Stomach (tissue), 9 donors: ENCODE results near the gene CCDC88B. TPM values are rescaled to one million over a fixed set of nuclear protein-coding genes. Genes with fewer than 3 reads are reported as not detected.

Experiments used
- DNase-seq, 2 donors: peaks; one replicate each; pipeline versions ENCODE4 v3.0.0 to v3.0.0-alpha.2; 2013 to 2019
- H3K27ac ChIP-seq, 5 donors: fragments of 200-600 bp in 4 of 5; sonication (generic) in 4 of 5; one replicate each; pipeline ENCODE4 v1.5.1; 2013 to 2019; ENCODE audit warnings: mild to moderate bottlenecking in 1 of 5, moderate library complexity in 1 of 5
- H3K27me3 ChIP-seq, 3 donors: fragments of 200-600 bp; sonication (generic); one replicate each; pipeline ENCODE4 v1.5.1; 2017 to 2019; ENCODE audit warnings: mixed run types in 1 of 3
- H3K36me3 ChIP-seq, 4 donors: fragments of 200-600 bp; sonication (generic); 1 replicate in 3 of 4; 2 replicates in 1 of 4; pipeline ENCODE4 v1.5.1; 2016 to 2019
- H3K4me1 ChIP-seq, 4 donors: fragments of 200-600 bp; sonication (generic); one replicate each; pipeline ENCODE4 v1.5.1; 2016 to 2019
- H3K4me3 ChIP-seq, 4 donors: fragments of 200-600 bp; sonication (generic) in 3 of 4; one replicate each; pipeline ENCODE4 v1.5.1; 2016 to 2019; ENCODE audit warnings: mild to moderate bottlenecking in 1 of 4
- H3K9me3 ChIP-seq, 4 donors: fragments of 200-600 bp; sonication (generic); one replicate each; pipeline ENCODE4 v1.5.1; 2016 to 2019
- EP300 ChIP-seq: sonication (generic); formaldehyde crosslinking; IDR thresholded peaks from one replicate; pipeline ENCODE4 v1.6.1; 2017; ENCODE audit warnings: antibody characterized with exemption
- POLR2A ChIP-seq, 4 donors: fragments of 450-650 bp; IDR thresholded peaks; one replicate each; pipeline ENCODE4 v1.6.1; 2016; ENCODE audit warnings: antibody characterized with exemption in 4 of 4, control low read depth in 2 of 4, mild to moderate bottlenecking in 1 of 4, moderate library complexity in 1 of 4
- POLR2AphosphoS5 ChIP-seq, 3 donors: sonication (generic); formaldehyde crosslinking; IDR thresholded peaks; one replicate each; pipeline ENCODE4 v1.6.1; 2016; ENCODE audit warnings: antibody characterized with exemption in 3 of 3
- WGBS, 5 donors: extraction: QIAGEN DNeasy Blood & Tissue Kit in 3 of 5; methylation state at CpG; one replicate each; pipeline versions ENCODE4 v1.1.5 to v1.1.7; 2013 to 2018; 5-methylcytosine and 5-hydroxymethylcytosine counted together
- intact Hi-C: fragments of 100-400 bp; cut with DNase I; formaldehyde crosslinking; loops from one replicate; pipeline ENCODE4 v1.15.1; 2023; ENCODE audit warnings: low total_unique reads
- polyA plus RNA-seq, 3 donors: library from polyadenylated mRNA; stranded (reverse); fragments of 200-250 nt; gene quantifications; one replicate each; pipeline ENCODE4 v1.2.3, GENCODE V29; 2013
- total RNA-seq, 5 donors: library from RNA; depleted of rRNA; stranded (reverse); fragments of >200 nt; gene quantifications; one replicate each; pipeline versions ENCODE4 v1.1.0 to v1.2.3, GENCODE V29; 2014 to 2016
- TF ChIP-seq, protein P1 (sequence below), 7 experiments: fragments of 450-650 bp in 4 of 7; fragments of 200-600 bp in 3 of 7; sonication (generic) in 3 of 7; IDR thresholded peaks; one replicate each; pipeline ENCODE4 v1.5.1; 2016 to 2019; ENCODE audit warnings: antibody characterized with exemption in 7 of 7, control low read depth in 2 of 7, mild to moderate bottlenecking in 1 of 7
- donor health status: healthy with polysubstance abuse.
- donor health status: Bipolar disorder and iron deficiency.
- donor health status: healthy.

Gene CCDC88B
- total and polyA plus RNA-seq, 8 donors: 1.8 to 137 (median 37.0) TPM

DNA sequence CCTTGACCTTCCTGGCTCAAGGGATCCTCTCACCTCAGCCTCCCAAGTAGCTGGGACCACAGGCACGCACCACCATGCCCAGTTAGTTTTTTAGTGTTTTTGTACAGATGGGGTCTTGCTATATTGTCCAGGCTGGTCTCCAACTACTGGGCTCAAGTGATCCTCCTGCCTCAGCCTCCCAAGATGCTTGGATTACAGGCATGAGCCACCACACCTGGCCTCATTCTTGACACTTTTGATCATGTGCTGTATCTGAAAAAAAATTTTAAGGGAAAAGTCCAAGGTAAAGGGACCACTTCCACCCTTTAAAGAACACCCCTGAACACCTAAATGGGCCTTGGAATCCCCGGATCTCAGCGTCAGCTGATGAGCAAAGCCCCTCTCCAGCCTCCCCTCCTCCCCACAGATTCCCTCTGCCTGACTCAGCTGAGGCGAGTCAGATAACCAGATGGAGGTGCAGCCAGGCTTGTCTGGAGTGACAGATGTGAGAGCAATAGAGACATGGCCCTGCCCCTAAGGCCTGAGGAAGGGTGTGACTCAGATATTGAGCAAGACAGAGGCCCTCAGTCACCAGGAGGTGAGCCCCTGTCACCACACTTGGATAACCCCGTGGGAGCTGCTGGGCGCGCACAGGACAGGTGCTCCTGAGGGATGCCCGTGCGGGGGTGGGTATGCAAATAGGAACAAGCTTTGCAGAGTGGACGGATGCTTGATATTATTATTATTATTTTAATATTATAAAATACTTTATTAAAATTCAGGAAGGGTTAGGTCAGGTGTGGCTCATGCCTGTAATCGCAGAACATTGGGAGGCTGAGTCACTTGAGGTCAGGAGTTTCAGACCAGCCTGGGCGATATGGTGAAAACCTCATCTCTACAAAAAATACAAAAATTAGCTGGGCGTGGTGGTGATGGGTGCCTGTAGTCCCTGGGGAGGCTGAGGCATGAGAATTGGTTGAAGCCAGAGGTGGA lies 5.0 kb upstream of the CCDC88B start:
- peak; percentile 57 to 92 for DNase-seq
- peak in 1 of 3 donors; percentile 51 for TF ChIP-seq POLR2AphosphoS5 (IDR thresholded peaks at IDR 0.05)
- no peak for TF ChIP-seq EP300
- TF ChIP-seq, protein P1, sequence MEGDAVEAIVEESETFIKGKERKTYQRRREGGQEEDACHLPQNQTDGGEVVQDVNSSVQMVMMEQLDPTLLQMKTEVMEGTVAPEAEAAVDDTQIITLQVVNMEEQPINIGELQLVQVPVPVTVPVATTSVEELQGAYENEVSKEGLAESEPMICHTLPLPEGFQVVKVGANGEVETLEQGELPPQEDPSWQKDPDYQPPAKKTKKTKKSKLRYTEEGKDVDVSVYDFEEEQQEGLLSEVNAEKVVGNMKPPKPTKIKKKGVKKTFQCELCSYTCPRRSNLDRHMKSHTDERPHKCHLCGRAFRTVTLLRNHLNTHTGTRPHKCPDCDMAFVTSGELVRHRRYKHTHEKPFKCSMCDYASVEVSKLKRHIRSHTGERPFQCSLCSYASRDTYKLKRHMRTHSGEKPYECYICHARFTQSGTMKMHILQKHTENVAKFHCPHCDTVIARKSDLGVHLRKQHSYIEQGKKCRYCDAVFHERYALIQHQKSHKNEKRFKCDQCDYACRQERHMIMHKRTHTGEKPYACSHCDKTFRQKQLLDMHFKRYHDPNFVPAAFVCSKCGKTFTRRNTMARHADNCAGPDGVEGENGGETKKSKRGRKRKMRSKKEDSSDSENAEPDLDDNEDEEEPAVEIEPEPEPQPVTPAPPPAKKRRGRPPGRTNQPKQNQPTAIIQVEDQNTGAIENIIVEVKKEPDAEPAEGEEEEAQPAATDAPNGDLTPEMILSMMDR (IDR thresholded peaks at IDR 0.05): no peak
- Histone ChIP-seq H3K9me3 (no peaks in the 10 kb centered on the region), H3K27ac (peak overlapping the region in 3 of 5 donors; percentile 9 to 41 (median 18)), H3K4me3 (no peak overlapping the region), H3K4me1 (peaks cover 9 to 40% (median 24%) of the 10 kb centered on the region in 4 donors), H3K36me3 (no peaks in the 10 kb centered on the region), H3K27me3 (no peaks in the 10 kb centered on the region)
- intact Hi-C loops: no loop called here
- 45 to 70% (median 55%) methylated on average over 12 to 13 of the region's 13 CpGs for WGBS, 5 donors

DNA sequence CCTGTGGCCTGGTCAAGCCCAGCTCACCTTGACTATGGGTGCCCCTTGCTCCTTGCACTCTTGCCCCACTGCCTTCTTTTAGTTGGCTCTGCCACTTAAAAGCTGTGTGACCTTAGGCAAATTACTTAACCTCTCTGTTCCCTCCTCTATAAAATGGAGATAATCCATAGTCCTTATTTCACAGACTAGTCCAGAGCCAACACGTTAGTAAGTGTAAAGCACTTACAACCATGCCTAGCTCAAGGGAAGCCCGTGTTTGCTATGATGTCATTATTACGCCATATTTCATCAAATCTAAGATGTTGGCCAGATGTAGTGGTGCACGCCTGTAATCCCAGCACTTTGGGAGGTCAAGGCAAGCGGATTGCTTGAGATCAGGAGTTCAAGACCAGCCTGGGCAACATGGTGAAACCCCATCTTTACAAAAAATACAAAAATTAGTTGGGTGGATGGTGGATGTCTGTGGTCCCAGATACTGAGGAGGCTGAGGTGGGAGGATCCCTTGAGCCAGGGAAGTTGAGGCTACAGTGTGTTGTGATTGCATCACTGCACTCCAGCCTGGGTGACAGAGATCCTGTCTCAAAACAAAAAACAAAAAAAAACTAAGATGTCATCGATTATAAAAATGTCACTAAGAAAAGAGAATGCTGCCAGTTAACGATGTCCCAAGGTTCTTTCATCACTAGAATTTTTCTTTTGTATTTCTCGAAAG lies 2.3 kb upstream of the CCDC88B start:
- intact Hi-C loops: no loop called here

GRCh38 chr11:64338716-64339115 lies 1.3 kb upstream of the CCDC88B start:
- peaks cover 0 to under 1% (median 0%) of the 10 kb centered on the region in 4 donors for H3K36me3 ChIP-seq
- WGBS, 5 donors: 79 to 91% (median 88%) methylated on average over 7 to 8 of the region's 8 CpGs
- no peak for DNase-seq

More for the DNA sequence above, 2.3 kb upstream of the CCDC88B start:
- no peak for DNase-seq
- H3K27me3 ChIP-seq: no peaks in the 10 kb centered on the region
- H3K4me3 ChIP-seq: no peak overlapping the region
- TF ChIP-seq POLR2A (IDR thresholded peaks at IDR 0.05): no peak
- TF ChIP-seq, protein P1 (IDR thresholded peaks at IDR 0.05): no peak
- TF ChIP-seq POLR2AphosphoS5 (IDR thresholded peaks at IDR 0.05): no peak
- TF ChIP-seq EP300: no peak
- 71 to 85% (median 77%) methylated on average over 8 of the region's 8 CpGs for WGBS, 5 donors
- H3K36me3 ChIP-seq: no peaks in the 10 kb centered on the region
- peaks cover 7 to 44% (median 20%) of the 10 kb centered on the region in 4 donors for H3K4me1 ChIP-seq
- no peak overlapping the region for H3K27ac ChIP-seq
- H3K9me3 ChIP-seq: no peaks in the 10 kb centered on the region

More at GRCh38 chr11:64338716-64339115, 1.3 kb upstream of the CCDC88B start:
- Histone ChIP-seq H3K27ac (peak overlapping the region in 2 of 5 donors; percentile 18 to 65), H3K4me3 (no peak overlapping the region), H3K27me3 (no peaks in the 10 kb centered on the region), H3K4me1 (peaks cover 13 to 54% (median 29%) of the 10 kb centered on the region in 4 donors), H3K9me3 (no peaks in the 10 kb centered on the region)
- intact Hi-C loops: no loop called here
- TF ChIP-seq POLR2AphosphoS5 (IDR thresholded peaks at IDR 0.05) (no peak), POLR2A (IDR thresholded peaks at IDR 0.05) (no peak), EP300 (no peak)
- TF ChIP-seq, protein P1 (IDR thresholded peaks at IDR 0.05): no peak
